Activated T-helper 9 cell treated with anti-CD3 and anti-CD28 coated beads, Interleukin-2, amount 50 U/mL, for 16 hours (primary cell): Measurements from ENCODE around the gene GAR1.
"Not testable (repeated sequence)": the region's sequence is repeated elsewhere in the genome, so short reads cannot be mapped to it uniquely, and the experiment has no call there.

Experiments
- DNase-seq: peaks from one replicate; pipeline ENCODE4 v3.0.0-alpha.2; 2020; ENCODE audit warnings: low read depth

GAR1 gene

GRCh38 chr4:109815151-109816081 lies at the start of gene GAR1:
Gene GAR1, plus strand, starts transcription at chr4:109815762. Its CDS starts 403 bp downstream, at chr4:109816165.
- DNase-seq, result peak; percentile 80

GRCh38 chr4:109782092-109782491 lies 33.5 kb upstream of the GAR1 start:
- DNase-seq, result not testable (repeated sequence)

GRCh38 chr4:109786846-109787245 lies 28.7 kb upstream of the GAR1 start:
- no peak for DNase-seq

DNA sequence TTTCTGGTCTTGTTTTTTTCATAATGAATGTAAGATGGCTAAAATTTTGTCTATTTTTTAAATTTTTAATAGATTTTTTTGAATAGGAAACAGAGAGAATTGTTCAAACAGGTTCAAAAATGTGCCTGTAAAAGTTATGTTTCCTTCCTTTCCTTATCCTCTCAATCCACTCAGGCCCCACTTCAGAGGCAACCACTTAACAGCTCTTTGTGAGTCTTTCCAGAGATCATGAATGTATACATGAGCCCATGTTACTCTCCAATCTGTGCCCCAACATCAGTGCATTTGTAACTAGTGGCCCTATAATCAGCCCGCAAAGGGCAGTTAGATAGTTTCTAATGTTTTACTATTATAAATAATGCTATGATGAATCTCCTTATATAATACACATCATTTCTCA lies 27.8 kb upstream of the GAR1 start:
- DNase-seq, result no peak

GRCh38 chr4:109795059-109795458 lies 20.5 kb upstream of the GAR1 start:
- no peak for DNase-seq

DNA sequence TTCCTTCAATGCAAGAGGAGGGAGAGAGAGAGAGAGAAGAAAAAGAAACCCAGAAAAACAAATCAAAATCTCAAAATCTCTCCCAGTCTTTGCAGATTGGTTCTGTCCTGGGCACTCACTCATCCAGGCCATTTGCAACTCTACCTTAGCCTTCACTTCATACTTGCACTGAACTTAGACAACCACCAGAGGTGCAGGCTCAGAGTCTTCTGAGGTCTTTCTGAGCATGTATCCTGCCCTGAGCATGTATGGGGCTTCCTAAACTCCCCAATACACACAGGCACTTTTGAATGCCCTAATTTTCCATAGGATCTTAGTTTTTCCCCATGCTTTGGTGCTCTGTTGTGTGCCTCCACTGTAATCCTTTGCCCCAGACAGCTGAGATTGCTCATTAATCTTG lies 16.7 kb upstream of the GAR1 start:
- no peak for DNase-seq

DNA sequence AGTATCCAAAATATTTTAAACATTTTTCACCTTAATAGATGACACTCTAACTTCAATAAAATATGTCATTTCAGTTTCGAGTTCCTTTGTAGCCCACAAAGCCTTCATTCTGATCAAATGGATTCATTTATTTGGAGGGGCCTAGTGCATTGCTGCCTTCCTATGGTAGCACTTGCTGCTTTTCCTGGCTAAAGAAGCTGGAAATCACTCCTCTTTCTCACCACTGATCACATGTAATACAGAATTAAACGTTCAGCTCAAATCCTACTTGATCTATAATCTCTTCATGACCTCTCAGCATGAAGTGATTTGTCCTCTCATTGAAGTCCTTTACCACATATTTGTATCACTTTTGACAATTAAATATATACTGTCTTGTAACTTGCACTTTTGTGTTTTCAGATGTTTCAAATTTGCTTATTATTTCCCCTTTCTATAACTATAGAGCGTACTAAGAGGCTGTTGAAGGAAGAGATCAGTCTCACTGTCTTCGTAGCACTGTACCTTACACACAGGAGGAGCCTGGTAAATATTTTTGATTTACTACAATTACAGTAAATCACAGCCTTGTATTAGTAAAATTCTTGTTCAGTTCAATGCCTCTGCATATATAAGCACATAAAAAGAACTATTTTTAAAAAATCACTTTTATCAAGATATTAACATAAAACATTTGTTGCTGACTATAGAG lies 14.3 kb upstream of the GAR1 start:
- DNase-seq, result no peak

GRCh38 chr4:109801895-109802319 lies 13.7 kb upstream of the GAR1 start, which contains the start of gene CFI:
Gene CFI, minus strand, starts transcription at chr4:109801999. Its CDS starts 28 bp downstream, at chr4:109801971.
- no peak for DNase-seq

DNA sequence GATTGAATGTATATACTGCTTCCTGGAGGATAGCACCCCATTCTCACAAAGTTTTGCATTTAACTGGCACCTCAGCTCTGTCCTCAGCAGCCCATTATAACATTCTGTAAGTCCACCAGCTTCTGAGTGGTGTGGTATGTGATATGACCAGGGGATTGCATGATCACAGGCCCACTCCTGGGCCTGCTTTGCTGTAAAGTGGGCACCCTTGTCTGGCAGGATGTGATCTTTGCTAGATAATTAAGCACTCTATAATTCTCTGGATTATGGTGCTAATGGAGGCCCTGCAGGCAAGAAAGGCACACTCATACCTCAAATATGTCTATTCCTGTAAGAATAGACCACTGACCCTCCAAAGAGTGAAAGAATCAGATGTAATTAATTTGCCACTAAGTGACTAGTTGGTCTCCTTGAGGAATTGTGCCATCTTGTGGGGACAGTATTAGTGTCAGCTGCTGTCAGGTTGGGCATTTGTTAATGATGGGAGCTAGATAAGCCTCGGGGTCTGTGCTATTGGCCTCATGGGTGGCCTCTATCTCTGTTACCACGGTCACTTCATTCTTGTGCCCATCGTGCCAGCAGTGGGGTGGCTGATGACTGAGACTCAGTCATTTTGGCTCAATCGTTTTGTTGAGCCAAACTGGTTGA lies 11.5 kb upstream of the GAR1 start:
- no peak for DNase-seq

- DNase-seq, result no peak
Observed at GRCh38 chr4:109809655-109810054, 5.9 kb upstream of the GAR1 start.

DNA sequence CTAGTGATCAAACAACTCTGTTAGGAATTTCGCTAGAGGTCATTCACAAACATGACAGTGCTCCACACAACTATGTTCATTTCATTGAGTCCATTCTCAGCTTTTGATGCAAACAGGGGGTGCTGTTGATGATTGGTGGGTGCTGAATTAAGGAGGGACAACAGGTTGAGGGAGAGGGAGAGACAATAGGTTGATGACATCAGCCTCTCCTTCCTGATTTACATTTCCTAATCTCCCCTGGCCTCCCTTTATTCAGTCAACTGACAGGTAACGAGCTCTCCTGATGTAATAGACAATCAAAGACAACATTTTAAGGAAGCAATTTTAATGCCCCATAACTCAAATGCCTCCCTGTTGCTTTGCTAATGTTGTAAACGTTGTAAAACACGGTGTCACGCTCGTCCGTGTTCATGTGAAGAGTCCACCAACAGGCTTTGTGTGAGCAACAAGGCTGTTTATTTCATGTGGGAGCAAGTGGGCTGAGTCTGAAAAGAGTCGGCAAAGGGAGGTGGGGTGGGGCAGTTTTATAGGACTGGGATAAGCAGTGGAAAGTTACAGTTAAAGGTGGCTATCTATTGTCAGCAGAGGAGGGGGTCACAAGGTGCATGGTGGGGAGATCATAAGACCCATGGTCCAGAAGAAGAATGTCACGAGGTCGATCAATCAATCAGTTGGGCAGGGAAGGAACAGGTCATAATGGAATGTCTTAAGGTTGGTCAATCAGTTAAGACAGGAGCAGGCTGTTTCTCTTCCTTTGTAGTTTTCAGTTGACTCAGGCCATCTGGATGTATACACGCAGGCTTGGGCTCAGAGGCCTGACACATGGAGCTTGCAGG lies 4.8 kb upstream of the GAR1 start:
- DNase-seq, result no peak

DNA sequence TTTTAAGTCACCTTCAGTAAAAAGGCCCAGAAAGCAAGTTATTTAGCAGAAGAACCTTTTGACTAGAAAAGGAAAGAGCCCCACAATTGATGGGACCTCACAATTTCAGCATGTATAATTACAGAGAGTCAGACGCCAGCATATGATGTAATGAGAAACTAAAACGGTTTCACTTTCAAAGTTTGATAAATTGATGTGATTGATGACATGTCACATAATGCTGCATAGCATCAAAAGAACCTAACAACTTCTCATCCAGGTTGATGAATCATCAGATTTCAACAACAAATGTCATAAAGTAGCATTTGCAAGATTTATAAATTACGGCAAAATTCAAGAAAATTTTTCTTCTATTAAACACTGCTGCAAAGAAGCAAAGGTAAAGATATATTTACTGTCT lies 3.9 kb upstream of the GAR1 start:
- no peak for DNase-seq

DNA sequence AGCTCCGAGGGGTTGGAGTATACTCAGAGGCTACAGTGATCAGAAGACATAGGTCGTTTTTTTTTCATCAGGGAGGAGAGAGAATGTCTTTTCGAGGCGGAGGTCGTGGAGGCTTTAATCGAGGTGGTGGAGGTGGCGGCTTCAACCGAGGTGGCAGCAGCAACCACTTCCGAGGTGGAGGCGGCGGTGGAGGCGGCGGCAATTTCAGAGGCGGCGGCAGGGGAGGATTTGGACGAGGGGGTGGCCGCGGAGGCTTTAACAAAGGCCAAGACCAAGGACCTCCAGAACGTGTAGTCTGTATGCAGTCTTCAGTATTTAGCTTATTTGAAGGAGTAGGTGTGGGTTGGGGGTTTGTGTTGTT lies 500 bp downstream of the GAR1 start:
- DNase-seq, result peak; percentile 24

- DNase-seq, result no peak
Observed at GRCh38 chr4:109816894-109817293, 1.3 kb downstream of the GAR1 start.

GRCh38 chr4:109818268-109818667 lies 2.7 kb downstream of the GAR1 start:
- DNase-seq, result no peak

DNA sequence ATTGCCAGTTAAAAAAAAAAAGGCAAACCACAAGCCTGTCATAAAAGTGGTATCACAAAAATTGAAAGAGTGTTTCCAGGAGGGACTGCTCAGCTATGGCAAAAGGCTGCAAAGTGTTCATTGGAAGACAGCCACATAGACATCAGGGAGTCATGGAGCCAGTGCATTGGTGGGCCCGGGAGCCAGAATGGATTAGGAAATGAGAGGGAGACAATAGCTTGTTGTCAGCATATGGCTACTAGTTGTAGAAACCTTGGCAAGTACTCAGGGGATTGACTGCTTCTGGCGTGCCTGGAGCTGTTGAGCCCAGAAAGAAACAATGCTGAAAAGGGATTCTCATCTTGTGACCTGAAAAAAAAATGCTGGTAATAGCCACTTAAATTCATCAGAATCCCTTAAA lies 5.0 kb downstream of the GAR1 start:
- DNase-seq, result no peak

- DNase-seq, result no peak
Observed at GRCh38 chr4:109821185-109821584, 5.6 kb downstream of the GAR1 start.

- no peak for DNase-seq
Observed at GRCh38 chr4:109826719-109827118, 11.2 kb downstream of the GAR1 start.

GRCh38 chr4:109827672-109828071 lies 12.1 kb downstream of the GAR1 start, which contains the start of gene RRH:
Gene RRH, plus strand, starts transcription at chr4:109827972. Its CDS starts 56 bp downstream, at chr4:109828028.
- DNase-seq, result no peak

DNA sequence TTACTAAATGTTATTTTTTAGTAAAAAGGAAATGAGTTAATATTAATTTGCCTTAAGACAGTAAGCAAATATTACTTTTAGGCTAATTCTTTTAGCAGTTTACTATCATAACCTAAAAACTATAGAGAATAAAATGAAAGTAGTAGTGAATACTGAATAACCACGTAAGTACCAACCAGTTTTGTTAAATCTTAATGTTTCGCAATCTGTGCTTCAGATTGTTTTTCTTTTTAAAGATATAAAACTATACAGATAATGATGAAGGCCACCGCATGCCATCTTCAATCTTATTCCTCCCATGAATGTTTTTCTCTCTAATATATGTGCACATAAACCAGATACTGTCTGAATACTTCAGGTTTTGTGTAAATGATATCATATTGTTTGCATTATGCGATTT lies 18.2 kb downstream of the GAR1 start:
- no peak for DNase-seq

- DNase-seq, result no peak
Observed at GRCh38 chr4:109836985-109837384, 21.4 kb downstream of the GAR1 start.
